K562 (cell line): ENCODE data around the gene ECI1. TPM values are rescaled to one million over a fixed set of nuclear protein-coding genes. Genes with fewer than 3 reads are reported as not detected.

ENCODE experiments used
- BCOR ChIP-seq: fragments of 450-650 bp; IDR thresholded peaks from 2 replicates; pipeline ENCODE4 v1.6.1; 2016
- CCNT2 ChIP-seq: IDR thresholded peaks from 2 replicates; pipeline ENCODE4 v1.6.1; 2011; ENCODE audit warnings: borderline replicate concordance, low read depth, mild to moderate bottlenecking, moderate library complexity, mixed read lengths, low read length; ENCODE audit not compliant: insufficient read length; ENCODE audit errors: extremely low read depth
- E2F6 ChIP-seq, 2 experiments: IDR thresholded peaks; 2 replicates each; pipeline ENCODE4 v1.6.1; 2011; ENCODE audit warnings: borderline replicate concordance in 1 of 2, control low read depth in 1 of 2, low read depth in 1 of 2, low read length in 1 of 2, mild to moderate bottlenecking in 1 of 2, mixed read lengths in 1 of 2, moderate library complexity in 1 of 2; ENCODE audit not compliant: insufficient read depth in 1 of 2, insufficient read length in 1 of 2, poor library complexity in 1 of 2, severe bottlenecking in 1 of 2; ENCODE audit errors: extremely low read depth in 1 of 2
- KLF6 ChIP-seq: fragments of 250-450 bp; sonication (Bioruptor Pico); IDR thresholded peaks from 2 replicates; pipeline ENCODE4 v1.4.0; 2020; ENCODE audit warnings: mild to moderate bottlenecking, moderate library complexity, borderline replicate concordance
- NFIC ChIP-seq: fragments of 450-650 bp; IDR thresholded peaks from 2 replicates; pipeline ENCODE4 v1.6.1; 2017; ENCODE audit warnings: mild to moderate bottlenecking, inconsistent platforms
- RAD51 ChIP-seq: fragments of 450-650 bp; IDR thresholded peaks from 2 replicates; pipeline ENCODE4 v1.7.1; 2016; ENCODE audit warnings: low read depth, mild to moderate bottlenecking, borderline replicate concordance
- SAFB ChIP-seq: fragments of 200-400 bp; formaldehyde crosslinking; IDR thresholded peaks from 2 replicates; pipeline ENCODE4 v1.6.1; 2017; ENCODE audit warnings: low read depth, low read length, borderline replicate concordance
- SIX5 ChIP-seq, 2 experiments: IDR thresholded peaks; 2 replicates each; pipeline ENCODE4 v1.6.1; 2011; ENCODE audit warnings: low read length in 2 of 2, borderline replicate concordance in 1 of 2, low read depth in 1 of 2, mild to moderate bottlenecking in 1 of 2, moderate library complexity in 1 of 2; ENCODE audit not compliant: insufficient read depth in 1 of 2
- ZBTB1 ChIP-seq: sonication (generic); formaldehyde crosslinking; IDR thresholded peaks from 2 replicates; pipeline ENCODE4 v1.8.1; 2023; ENCODE audit warnings: missing genetic modification reagents, low read depth, mild to moderate bottlenecking, borderline replicate concordance
- ZNF644 ChIP-seq: fragments of 200-800 bp; sonication (Bioruptor generic); IDR thresholded peaks from 2 replicates; pipeline ENCODE4 v1.6.1; 2016; ENCODE audit warnings: low read depth, missing genetic modification characterization, missing compliant biosample characterization
- ZNF668 ChIP-seq: fragments of 250-450 bp; sonication (Bioruptor Pico); IDR thresholded peaks from 2 replicates; pipeline ENCODE4 v1.8.0; 2022; ENCODE audit warnings: mild to moderate bottlenecking, inconsistent platforms
- polyA plus RNA-seq, 8 experiments: library from polyadenylated mRNA; depleted of rRNA in 4 of 8; stranded (reverse) in 5 of 8; unstranded in 3 of 8; fragments of >200 nt; fragmentation: Nextera tagmentation in 2 of 8; fragmentation: Illumina TruSeq in 1 of 8; extraction: Ambion mirVana in 2 of 8; extraction: Trizol in 1 of 8; gene quantifications; 2 replicates each; pipeline versions ENCODE4 v1.2.1 to v1.2.3, GENCODE V29; 2011 to 2014; ENCODE audit warnings: inconsistent platforms in 1 of 8, missing spikeins in 1 of 8
- total RNA-seq, 7 experiments: library from RNA; depleted of rRNA in 6 of 7; stranded (reverse); fragments of >200 nt in 6 of 7; fragmentation: Illumina TruSeq in 2 of 7; extraction: Trizol in 2 of 7; gene quantifications; 2 replicates each; pipeline versions ENCODE4 v1.2.1 to v1.2.3, GENCODE V29; 2011 to 2021; ENCODE audit warnings: low replicate concordance in 1 of 7
- TF ChIP-seq, protein P1 (sequence below), 2 experiments: IDR thresholded peaks; 2 replicates each; pipeline ENCODE4 v1.6.1; 2012; ENCODE audit warnings: improper control_type of control experiment in 2 of 2, low read depth in 2 of 2, low read length in 2 of 2, borderline replicate concordance in 1 of 2
- TF ChIP-seq, protein P2 (sequence below): sonication (generic); formaldehyde crosslinking; IDR thresholded peaks from 2 replicates; pipeline ENCODE4 v1.8.0; 2023; ENCODE audit warnings: mild to moderate bottlenecking, missing genetic modification reagents
- TF ChIP-seq, protein P3 (sequence below), 3 experiments: fragments of 200-800 bp in 1 of 3; fragments of 250-450 bp in 1 of 3; fragments of 450-650 bp in 1 of 3; sonication (Bioruptor Pico) in 1 of 3; sonication (Bioruptor generic) in 1 of 3; formaldehyde crosslinking in 1 of 3; IDR thresholded peaks; 2 replicates each; pipeline versions ENCODE4 v1.6.1 to v1.8.0; 2016 to 2022; ENCODE audit warnings: mild to moderate bottlenecking in 2 of 3, missing genetic modification characterization in 2 of 3, missing compliant biosample characterization in 1 of 3, moderate library complexity in 1 of 3

ECI1 gene
- total and polyA plus RNA-seq, 9 of the 15 experiments (the other 6 are each of a cell fraction or from before 2014, with no cell fraction given), result 4.7 to 189 (median 54.0) TPM

DNA sequence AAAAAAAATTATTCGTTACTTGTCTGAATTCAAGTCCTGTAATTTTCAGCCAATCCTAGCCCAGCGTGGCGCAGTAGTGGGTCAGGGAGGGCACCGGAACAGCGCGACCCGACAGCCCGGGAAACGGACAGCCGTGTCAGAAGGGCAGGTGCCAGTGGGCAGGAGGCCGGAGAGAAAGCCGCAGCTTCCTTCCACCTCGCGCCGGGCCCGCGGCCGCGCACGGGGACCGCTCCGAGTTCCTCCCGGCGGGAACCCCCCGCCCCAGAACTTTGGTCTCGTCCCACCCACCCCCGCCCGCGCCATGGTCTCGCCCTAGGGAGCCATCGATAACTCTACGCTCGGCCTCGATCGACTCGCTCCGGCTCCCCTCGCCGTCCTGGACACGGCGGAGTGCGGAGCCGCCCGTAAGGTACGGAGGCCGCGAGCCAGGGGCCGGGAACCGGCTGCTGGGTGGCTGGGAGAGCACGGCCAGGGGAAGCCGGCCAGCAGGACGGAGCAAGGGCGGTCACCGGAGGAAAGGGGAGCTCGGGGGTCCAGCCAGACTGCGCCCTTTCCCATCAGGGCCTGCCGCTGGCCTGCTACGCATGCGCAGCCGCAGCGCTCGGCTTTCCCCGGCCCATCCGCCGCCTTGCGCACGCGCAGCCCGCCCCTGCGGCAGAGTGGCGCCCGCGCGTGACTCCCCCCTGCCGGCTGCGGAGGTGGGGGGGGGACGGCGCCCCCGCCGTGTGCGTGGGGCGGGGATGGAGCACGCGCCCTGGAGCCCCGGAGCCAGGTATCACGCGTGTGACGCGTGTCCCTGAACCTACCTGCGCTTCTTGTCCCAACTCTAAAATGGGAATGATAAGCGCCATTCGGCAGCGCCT lies 46.1 kb downstream of the ECI1 start, which contains the start of gene MLST8 (continued):
- TF ChIP-seq KLF6 (peak; percentile 57; the same call in 1 of the 2 replicates), ZNF644 (tag) (peak; percentile 39; the same call in 1 of the 2 replicates), ZNF668 (CRISPR knock-in tag) (0 out of 2 replicates have a peak, but pooled peaks have one; percentile 48), NFIC (peak; percentile 41; the same call in 1 of the 2 replicates), SAFB (peak; percentile 94), E2F6 (IDR thresholded peaks at IDR 0.05; ENCODE audit: borderline replicate concordance in 1 of 2, extremely low read depth in 1 of 2, insufficient read depth in 1 of 2, insufficient read length in 1 of 2, low read depth in 1 of 2, low read length in 1 of 2, poor library complexity in 1 of 2, severe bottlenecking in 1 of 2) (peak; percentile 27 to 75), SIX5 (IDR thresholded peaks at IDR 0.05; ENCODE audit: borderline replicate concordance in 1 of 2, insufficient read depth in 1 of 2, low read depth in 1 of 2, low read length in 2 of 2) (peak in 1 of 2 experiments; percentile 55; a peak in 1 of 4 replicates), RAD51 (0 out of 2 replicates have a peak, but pooled peaks have one; percentile 34), BCOR (0 out of 2 replicates have a peak, but pooled peaks have one; percentile 20), ZBTB1 (CRISPR knock-in tag) (peak; percentile 70; the same call in 1 of the 2 replicates), CCNT2 (peak; percentile 76)
- TF ChIP-seq, protein P1, sequence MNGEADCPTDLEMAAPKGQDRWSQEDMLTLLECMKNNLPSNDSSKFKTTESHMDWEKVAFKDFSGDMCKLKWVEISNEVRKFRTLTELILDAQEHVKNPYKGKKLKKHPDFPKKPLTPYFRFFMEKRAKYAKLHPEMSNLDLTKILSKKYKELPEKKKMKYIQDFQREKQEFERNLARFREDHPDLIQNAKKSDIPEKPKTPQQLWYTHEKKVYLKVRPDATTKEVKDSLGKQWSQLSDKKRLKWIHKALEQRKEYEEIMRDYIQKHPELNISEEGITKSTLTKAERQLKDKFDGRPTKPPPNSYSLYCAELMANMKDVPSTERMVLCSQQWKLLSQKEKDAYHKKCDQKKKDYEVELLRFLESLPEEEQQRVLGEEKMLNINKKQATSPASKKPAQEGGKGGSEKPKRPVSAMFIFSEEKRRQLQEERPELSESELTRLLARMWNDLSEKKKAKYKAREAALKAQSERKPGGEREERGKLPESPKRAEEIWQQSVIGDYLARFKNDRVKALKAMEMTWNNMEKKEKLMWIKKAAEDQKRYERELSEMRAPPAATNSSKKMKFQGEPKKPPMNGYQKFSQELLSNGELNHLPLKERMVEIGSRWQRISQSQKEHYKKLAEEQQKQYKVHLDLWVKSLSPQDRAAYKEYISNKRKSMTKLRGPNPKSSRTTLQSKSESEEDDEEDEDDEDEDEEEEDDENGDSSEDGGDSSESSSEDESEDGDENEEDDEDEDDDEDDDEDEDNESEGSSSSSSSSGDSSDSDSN (IDR thresholded peaks at IDR 0.05; ENCODE audit: borderline replicate concordance in 1 of 2, low read depth in 2 of 2, low read length in 2 of 2), result 0 out of 4 replicates have a peak, but pooled peaks of 1 of the 2 experiments have one; percentile 53
- TF ChIP-seq, protein P2, sequence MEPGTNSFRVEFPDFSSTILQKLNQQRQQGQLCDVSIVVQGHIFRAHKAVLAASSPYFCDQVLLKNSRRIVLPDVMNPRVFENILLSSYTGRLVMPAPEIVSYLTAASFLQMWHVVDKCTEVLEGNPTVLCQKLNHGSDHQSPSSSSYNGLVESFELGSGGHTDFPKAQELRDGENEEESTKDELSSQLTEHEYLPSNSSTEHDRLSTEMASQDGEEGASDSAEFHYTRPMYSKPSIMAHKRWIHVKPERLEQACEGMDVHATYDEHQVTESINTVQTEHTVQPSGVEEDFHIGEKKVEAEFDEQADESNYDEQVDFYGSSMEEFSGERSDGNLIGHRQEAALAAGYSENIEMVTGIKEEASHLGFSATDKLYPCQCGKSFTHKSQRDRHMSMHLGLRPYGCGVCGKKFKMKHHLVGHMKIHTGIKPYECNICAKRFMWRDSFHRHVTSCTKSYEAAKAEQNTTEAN (CRISPR knock-in tag), result peak; percentile 63; the same call in 1 of the 2 replicates
- TF ChIP-seq, protein P3, sequence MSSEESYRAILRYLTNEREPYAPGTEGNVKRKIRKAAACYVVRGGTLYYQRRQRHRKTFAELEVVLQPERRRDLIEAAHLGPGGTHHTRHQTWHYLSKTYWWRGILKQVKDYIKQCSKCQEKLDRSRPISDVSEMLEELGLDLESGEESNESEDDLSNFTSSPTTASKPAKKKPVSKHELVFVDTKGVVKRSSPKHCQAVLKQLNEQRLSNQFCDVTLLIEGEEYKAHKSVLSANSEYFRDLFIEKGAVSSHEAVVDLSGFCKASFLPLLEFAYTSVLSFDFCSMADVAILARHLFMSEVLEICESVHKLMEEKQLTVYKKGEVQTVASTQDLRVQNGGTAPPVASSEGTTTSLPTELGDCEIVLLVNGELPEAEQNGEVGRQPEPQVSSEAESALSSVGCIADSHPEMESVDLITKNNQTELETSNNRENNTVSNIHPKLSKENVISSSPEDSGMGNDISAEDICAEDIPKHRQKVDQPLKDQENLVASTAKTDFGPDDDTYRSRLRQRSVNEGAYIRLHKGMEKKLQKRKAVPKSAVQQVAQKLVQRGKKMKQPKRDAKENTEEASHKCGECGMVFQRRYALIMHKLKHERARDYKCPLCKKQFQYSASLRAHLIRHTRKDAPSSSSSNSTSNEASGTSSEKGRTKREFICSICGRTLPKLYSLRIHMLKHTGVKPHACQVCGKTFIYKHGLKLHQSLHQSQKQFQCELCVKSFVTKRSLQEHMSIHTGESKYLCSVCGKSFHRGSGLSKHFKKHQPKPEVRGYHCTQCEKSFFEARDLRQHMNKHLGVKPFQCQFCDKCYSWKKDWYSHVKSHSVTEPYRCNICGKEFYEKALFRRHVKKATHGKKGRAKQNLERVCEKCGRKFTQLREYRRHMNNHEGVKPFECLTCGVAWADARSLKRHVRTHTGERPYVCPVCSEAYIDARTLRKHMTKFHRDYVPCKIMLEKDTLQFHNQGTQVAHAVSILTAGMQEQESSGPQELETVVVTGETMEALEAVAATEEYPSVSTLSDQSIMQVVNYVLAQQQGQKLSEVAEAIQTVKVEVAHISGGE (CRISPR knock-in tag; IDR thresholded peaks at IDR 0.05), result peak in 1 of 3 experiments; percentile 36; a peak in 1 of 6 replicates
